ENCODE results near the gene CD163L1.

Gene CD163L1

DNA sequence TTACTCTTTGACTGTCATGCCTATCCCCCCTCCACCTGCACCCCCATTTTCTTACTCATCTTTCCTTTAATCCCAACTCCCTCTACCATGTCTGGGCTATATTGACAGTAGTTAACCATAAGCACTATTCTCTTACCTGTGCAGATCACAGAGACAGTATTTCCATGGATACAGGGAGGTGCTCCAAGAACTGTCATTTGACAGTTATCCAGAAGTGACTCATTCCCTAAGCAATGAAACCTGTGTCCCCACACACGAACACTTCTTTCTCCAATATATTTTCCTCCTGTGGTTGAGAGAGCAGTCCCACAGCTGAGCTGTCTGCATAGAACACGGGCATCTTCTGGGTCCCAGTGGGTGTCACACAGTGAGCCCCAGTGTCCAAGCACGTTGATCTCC lies 68.8 kb downstream of the CD163L1 start:
- H3K36me3 ChIP-seq (ENCODE audit: control insufficient read depth, insufficient read depth, low read length): no peaks in the 10 kb centered on the region
- no peaks in the 10 kb centered on the region for H3K79me2 ChIP-seq
- H3K9me3 ChIP-seq (ENCODE audit: control insufficient read depth, low read length): no peaks in the 10 kb centered on the region
- H3K27me3 ChIP-seq (ENCODE audit: control insufficient read depth, insufficient read depth, low read length): no peaks in the 10 kb centered on the region
- TF ChIP-seq, protein P1, sequence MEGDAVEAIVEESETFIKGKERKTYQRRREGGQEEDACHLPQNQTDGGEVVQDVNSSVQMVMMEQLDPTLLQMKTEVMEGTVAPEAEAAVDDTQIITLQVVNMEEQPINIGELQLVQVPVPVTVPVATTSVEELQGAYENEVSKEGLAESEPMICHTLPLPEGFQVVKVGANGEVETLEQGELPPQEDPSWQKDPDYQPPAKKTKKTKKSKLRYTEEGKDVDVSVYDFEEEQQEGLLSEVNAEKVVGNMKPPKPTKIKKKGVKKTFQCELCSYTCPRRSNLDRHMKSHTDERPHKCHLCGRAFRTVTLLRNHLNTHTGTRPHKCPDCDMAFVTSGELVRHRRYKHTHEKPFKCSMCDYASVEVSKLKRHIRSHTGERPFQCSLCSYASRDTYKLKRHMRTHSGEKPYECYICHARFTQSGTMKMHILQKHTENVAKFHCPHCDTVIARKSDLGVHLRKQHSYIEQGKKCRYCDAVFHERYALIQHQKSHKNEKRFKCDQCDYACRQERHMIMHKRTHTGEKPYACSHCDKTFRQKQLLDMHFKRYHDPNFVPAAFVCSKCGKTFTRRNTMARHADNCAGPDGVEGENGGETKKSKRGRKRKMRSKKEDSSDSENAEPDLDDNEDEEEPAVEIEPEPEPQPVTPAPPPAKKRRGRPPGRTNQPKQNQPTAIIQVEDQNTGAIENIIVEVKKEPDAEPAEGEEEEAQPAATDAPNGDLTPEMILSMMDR (IDR thresholded peaks at IDR 0.05): no peak
- no peak overlapping the region for H3K4me3 ChIP-seq (ENCODE audit: low read depth, low read length)
- no peak overlapping the region for H3K4me2 ChIP-seq (ENCODE audit: low read length)
- no peak overlapping the region for H3K27ac ChIP-seq
- no peak overlapping the region for H2AFZ ChIP-seq
- H3K9ac ChIP-seq: no peak overlapping the region
- no peaks in the 10 kb centered on the region for H3K4me1 ChIP-seq

DNA sequence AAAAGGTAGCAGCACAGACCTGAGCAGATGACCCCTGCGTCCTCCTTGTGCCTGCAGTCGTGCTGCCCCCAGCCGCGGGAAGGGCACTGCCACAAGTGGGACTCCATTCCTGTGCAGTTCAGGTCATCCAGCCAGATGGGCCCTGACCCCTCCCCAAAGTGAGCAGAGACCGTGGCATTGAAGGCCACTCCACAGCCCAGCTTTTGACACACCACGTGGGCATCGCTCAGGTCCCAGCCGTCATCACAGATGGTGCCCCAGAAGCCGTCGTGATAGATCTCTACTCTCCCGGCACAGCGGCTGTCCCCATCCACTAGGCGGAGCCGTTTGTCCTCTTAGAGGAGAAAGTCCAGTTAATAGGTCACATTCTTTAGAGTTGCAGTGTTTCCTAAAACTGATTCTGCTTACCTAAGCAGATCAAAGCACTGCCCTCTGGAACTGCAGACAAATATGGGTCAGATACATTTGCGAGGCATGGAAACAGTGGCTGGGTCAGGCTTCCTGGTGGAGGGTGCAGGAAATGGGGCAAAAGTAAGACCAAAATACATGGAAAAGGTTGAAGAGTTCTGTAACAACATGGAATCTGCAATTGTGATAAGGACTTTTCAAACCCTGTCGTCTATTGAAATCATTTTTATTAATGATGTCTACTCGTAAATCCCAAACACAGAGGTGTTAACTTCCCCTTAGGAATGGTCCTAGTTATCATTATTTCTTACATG lies 69.4 kb downstream of the CD163L1 start:
- Histone ChIP-seq H3K27ac (no peak overlapping the region), H3K36me3 (ENCODE audit: control insufficient read depth, insufficient read depth, low read length) (no peaks in the 10 kb centered on the region), H3K4me1 (no peaks in the 10 kb centered on the region), H3K27me3 (ENCODE audit: control insufficient read depth, insufficient read depth, low read length) (no peaks in the 10 kb centered on the region), H3K79me2 (no peaks in the 10 kb centered on the region), H3K4me2 (ENCODE audit: low read length) (no peak overlapping the region), H2AFZ (no peak overlapping the region), H3K9ac (no peak overlapping the region), H3K4me3 (ENCODE audit: low read depth, low read length) (no peak overlapping the region), H3K9me3 (ENCODE audit: control insufficient read depth, low read length) (no peaks in the 10 kb centered on the region)
- TF ChIP-seq, protein P1 (IDR thresholded peaks at IDR 0.05): no peak

DNA sequence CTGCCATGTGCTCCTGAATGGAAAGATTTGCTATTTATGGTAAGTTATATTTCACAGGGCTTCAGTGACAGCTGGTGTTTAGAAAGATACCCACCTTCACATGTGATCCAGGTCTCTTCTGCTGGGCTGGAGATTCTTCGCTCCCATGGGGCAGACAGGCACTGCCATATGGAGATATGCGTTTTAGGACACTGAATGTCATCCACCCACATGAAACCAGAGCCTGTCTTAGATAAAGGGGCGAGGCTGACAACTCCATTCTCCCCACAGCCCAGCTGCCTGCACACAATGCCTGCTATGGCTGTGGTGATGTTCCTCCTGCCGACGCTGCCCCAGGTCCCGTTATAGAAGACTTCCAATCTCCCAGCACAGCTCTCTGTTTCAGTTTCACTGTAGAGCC lies 70.7 kb downstream of the CD163L1 start:
- H3K9me3 ChIP-seq (ENCODE audit: control insufficient read depth, low read length): no peaks in the 10 kb centered on the region
- no peak overlapping the region for H3K4me3 ChIP-seq (ENCODE audit: low read depth, low read length)
- H3K4me2 ChIP-seq (ENCODE audit: low read length): no peak overlapping the region
- H3K9ac ChIP-seq: no peak overlapping the region
- H3K79me2 ChIP-seq: no peaks in the 10 kb centered on the region
- H2AFZ ChIP-seq: no peak overlapping the region
- H3K27ac ChIP-seq: no peak overlapping the region
- H3K36me3 ChIP-seq (ENCODE audit: control insufficient read depth, insufficient read depth, low read length): no peaks in the 10 kb centered on the region
- H3K27me3 ChIP-seq (ENCODE audit: control insufficient read depth, insufficient read depth, low read length): no peaks in the 10 kb centered on the region
- H3K4me1 ChIP-seq: no peaks in the 10 kb centered on the region
- TF ChIP-seq, protein P1 (IDR thresholded peaks at IDR 0.05): no peak

DNA sequence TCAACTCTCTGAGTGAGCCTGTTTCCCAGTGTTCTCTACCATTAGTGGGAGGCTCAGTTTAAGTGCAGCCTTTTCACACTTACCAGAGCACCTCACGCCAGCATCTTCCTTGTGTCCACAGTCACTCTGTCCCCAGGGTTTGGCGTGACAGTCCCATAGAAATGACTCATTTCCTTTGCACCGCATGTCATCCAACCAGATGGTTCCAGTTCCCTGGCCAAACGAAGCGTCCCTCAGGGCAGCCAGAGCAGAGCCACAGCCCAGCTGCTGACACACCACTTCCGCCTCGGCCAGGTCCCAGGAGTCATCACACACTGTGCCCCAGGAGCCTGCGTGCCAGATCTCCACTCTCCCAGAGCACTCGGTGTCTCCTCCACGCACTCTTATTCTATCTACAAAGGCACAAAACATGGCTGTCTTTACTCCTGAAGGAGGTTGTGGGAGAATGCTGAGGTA lies 74.7 kb downstream of the CD163L1 start:
- Histone ChIP-seq H2AFZ (no peak overlapping the region), H3K4me3 (ENCODE audit: low read depth, low read length) (no peak overlapping the region), H3K9me3 (ENCODE audit: control insufficient read depth, low read length) (no peaks in the 10 kb centered on the region)

More for the DNA sequence above, 74.7 kb downstream of the CD163L1 start:
- Histone ChIP-seq H3K27me3 (ENCODE audit: control insufficient read depth, insufficient read depth, low read length) (no peaks in the 10 kb centered on the region), H3K4me2 (ENCODE audit: low read length) (no peak overlapping the region), H3K79me2 (no peaks in the 10 kb centered on the region), H3K9ac (no peak overlapping the region), H3K36me3 (ENCODE audit: control insufficient read depth, insufficient read depth, low read length) (no peaks in the 10 kb centered on the region), H3K27ac (no peak overlapping the region), H3K4me1 (no peaks in the 10 kb centered on the region)
- TF ChIP-seq, protein P1 (IDR thresholded peaks at IDR 0.05): no peak

Measured in parathyroid adenoma (tissue), 2 donors.